ENCODE data around the gene TRIM44. TPM values are rescaled to one million over a fixed set of nuclear protein-coding genes. Genes with fewer than 3 reads are reported as not detected.

Gene TRIM44
- total and polyA plus RNA-seq, 8 donors: 5.1 to 65.3 (median 19.1) TPM

DNA sequence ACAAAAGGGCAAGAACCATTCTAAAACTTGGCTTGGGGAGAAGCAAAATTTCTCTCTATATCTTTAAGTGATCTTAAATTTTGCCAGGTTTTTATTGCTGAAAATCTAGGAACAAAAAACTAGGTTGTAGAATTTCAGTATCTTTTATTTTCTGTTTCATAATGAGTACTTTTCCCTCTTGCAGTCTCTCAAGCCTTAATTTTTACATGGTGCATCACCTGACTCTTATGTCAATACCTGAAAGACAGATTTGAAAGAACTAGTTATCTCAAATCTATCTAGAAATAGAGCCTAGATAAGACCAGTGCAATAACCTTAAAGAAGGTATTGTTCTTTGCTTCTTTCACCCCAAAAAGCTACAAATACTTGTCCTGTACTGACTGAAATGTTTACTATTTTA, 122.1 kb downstream of the TRIM44 start:
- Histone ChIP-seq H3K27ac (no peak overlapping the region), H3K4me1 (peaks cover 0 to 43% (median 23%) of the 10 kb centered on the region in 4 donors), H3K27me3 (no peaks in the 10 kb centered on the region), H3K4me3 (no peak overlapping the region), H3K9me3 (no peaks in the 10 kb centered on the region), H3K36me3 (no peaks in the 10 kb centered on the region)
- TF ChIP-seq EP300 (IDR thresholded peaks at IDR 0.05) (no peak), POLR2AphosphoS5 (IDR thresholded peaks at IDR 0.05) (no peak), POLR2A (IDR thresholded peaks at IDR 0.05) (no peak)
- TF ChIP-seq, protein P1, sequence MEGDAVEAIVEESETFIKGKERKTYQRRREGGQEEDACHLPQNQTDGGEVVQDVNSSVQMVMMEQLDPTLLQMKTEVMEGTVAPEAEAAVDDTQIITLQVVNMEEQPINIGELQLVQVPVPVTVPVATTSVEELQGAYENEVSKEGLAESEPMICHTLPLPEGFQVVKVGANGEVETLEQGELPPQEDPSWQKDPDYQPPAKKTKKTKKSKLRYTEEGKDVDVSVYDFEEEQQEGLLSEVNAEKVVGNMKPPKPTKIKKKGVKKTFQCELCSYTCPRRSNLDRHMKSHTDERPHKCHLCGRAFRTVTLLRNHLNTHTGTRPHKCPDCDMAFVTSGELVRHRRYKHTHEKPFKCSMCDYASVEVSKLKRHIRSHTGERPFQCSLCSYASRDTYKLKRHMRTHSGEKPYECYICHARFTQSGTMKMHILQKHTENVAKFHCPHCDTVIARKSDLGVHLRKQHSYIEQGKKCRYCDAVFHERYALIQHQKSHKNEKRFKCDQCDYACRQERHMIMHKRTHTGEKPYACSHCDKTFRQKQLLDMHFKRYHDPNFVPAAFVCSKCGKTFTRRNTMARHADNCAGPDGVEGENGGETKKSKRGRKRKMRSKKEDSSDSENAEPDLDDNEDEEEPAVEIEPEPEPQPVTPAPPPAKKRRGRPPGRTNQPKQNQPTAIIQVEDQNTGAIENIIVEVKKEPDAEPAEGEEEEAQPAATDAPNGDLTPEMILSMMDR (IDR thresholded peaks at IDR 0.05): no peak
- intact Hi-C loops (cut with DNase I; ENCODE audit: low total_unique reads): no loop called here
- DNase-seq: no peak

GRCh38 chr11:35785287-35786167, 123.0 kb downstream of the TRIM44 start:
- peaks cover 0 to 43% (median 22%) of the 10 kb centered on the region in 4 donors for H3K4me1 ChIP-seq
- no peak overlapping the region for H3K27ac ChIP-seq
- intact Hi-C loops (cut with DNase I; ENCODE audit: low total_unique reads): no loop called here
- no peaks in the 10 kb centered on the region for H3K9me3 ChIP-seq
- TF ChIP-seq POLR2AphosphoS5 (IDR thresholded peaks at IDR 0.05) (no peak), EP300 (IDR thresholded peaks at IDR 0.05) (no peak), POLR2A (IDR thresholded peaks at IDR 0.05) (no peak)
- TF ChIP-seq, protein P1 (IDR thresholded peaks at IDR 0.05): no peak
- no peaks in the 10 kb centered on the region for H3K36me3 ChIP-seq
- H3K4me3 ChIP-seq: no peak overlapping the region
- H3K27me3 ChIP-seq: no peaks in the 10 kb centered on the region
- WGBS, 5 donors: 54 to 70% (median 66%) methylated on average over 4 of the region's 4 CpGs
- DNase-seq: no peak

GRCh38 chr11:35786188-35786587, 123.6 kb downstream of the TRIM44 start:
- Histone ChIP-seq H3K27ac (no peak overlapping the region), H3K4me1 (peaks cover 0 to 38% (median 19%) of the 10 kb centered on the region in 4 donors), H3K9me3 (no peaks in the 10 kb centered on the region), H3K27me3 (no peaks in the 10 kb centered on the region), H3K4me3 (no peak overlapping the region), H3K36me3 (no peaks in the 10 kb centered on the region)
- DNase-seq: no peak
- no peak for TF ChIP-seq POLR2A (IDR thresholded peaks at IDR 0.05)
- intact Hi-C loops (cut with DNase I; ENCODE audit: low total_unique reads): no loop called here

DNA sequence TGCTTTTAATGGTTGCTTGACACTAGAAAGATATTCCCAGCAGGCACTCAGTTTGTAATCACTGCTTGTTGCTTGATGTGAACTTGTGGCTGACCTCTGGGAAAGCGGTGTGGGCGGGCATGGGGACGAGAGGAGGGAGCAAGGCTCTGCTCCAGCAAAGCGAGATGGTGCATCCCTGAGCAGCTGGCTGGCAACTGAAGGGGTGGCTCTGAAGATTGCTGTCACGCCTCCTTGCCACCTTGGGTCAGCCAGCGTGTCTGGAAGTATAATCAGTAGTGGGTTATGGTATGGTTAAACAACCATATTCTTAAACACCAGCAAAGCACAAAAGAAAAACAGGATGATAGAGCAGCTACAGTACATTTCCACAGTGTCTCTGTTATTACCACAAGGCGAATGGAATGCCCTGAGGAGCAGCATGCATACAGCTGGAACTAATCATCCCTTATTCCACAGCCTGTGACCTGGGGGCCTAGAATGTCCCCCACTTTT, 124.5 kb downstream of the TRIM44 start:
- Histone ChIP-seq H3K27ac (no peak overlapping the region), H3K4me3 (no peak overlapping the region), H3K27me3 (no peaks in the 10 kb centered on the region), H3K9me3 (no peaks in the 10 kb centered on the region), H3K4me1 (peaks cover 0 to 29% (median 15%) of the 10 kb centered on the region in 4 donors), H3K36me3 (no peaks in the 10 kb centered on the region)
- DNase-seq: no peak
- intact Hi-C loops (cut with DNase I; ENCODE audit: low total_unique reads): no loop called here
- TF ChIP-seq POLR2A (IDR thresholded peaks at IDR 0.05): no peak
- no peak for TF ChIP-seq POLR2AphosphoS5 (IDR thresholded peaks at IDR 0.05)
- no peak for TF ChIP-seq EP300 (IDR thresholded peaks at IDR 0.05)
- TF ChIP-seq, protein P1 (IDR thresholded peaks at IDR 0.05): no peak
- WGBS, 5 donors: 81 to 88% (median 85%) methylated on average over 7 of the region's 7 CpGs

- TF ChIP-seq POLR2A (IDR thresholded peaks at IDR 0.05): no peak
- TF ChIP-seq, protein P1 (IDR thresholded peaks at IDR 0.05): no peak
- no peak for TF ChIP-seq EP300 (IDR thresholded peaks at IDR 0.05)
- no peak for TF ChIP-seq POLR2AphosphoS5 (IDR thresholded peaks at IDR 0.05)
- intact Hi-C loops (cut with DNase I; ENCODE audit: low total_unique reads): no loop called here
Observed at GRCh38 chr11:35787626-35788025, 125.1 kb downstream of the TRIM44 start.

More at GRCh38 chr11:35787626-35788025, 125.1 kb downstream of the TRIM44 start:
- H3K36me3 ChIP-seq: no peaks in the 10 kb centered on the region
- peaks cover 0 to 28% (median 17%) of the 10 kb centered on the region in 4 donors for H3K4me1 ChIP-seq
- no peak overlapping the region for H3K27ac ChIP-seq
- H3K4me3 ChIP-seq: no peak overlapping the region
- DNase-seq: no peak
- no peaks in the 10 kb centered on the region for H3K9me3 ChIP-seq
- H3K27me3 ChIP-seq: no peaks in the 10 kb centered on the region
- 83 to 100% (median 100%) methylated on average over 1 of the region's 1 CpG for WGBS, 5 donors
